SHP77 treated with DMSO at 0.1 percent for 48 hours (cell line): ENCODE results near the gene GTSE1.

Experiments
- DNase-seq: peaks from one replicate; lab custom pipeline; 2025; lab: John Stamatoyannopoulos, UW

Gene GTSE1

DNA sequence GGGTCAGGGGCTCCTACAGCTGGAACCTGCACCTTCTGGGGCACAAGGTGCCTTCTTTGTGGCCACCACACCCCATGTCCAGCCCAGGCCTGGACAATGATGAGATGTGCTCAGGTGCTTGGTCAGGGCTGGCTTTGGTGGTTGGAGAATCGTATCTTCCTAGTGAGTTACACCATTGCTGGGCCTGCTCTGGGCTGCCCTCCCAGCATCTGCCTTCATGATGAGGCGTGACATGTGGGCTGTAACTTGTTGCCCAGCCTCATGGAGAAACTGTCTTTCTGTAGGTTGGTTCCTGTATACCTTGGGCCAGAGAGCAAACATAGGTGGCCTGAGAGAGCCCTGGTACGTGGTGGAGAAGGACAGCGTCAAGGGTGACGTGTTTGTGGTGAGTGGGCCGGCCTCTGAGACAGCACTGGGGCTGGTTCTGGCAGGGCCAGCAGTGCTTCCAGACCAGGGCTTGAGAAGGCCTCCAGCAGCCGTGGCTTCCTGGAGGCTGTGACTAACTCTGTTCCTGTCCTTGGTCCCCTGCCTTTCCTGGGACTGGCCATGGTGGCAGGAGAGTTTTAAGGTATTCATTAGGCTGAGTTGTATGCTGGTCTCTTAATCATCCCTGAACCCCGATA lies 56.9 kb downstream of the GTSE1 start:
- DNase-seq, result no peak

DNA sequence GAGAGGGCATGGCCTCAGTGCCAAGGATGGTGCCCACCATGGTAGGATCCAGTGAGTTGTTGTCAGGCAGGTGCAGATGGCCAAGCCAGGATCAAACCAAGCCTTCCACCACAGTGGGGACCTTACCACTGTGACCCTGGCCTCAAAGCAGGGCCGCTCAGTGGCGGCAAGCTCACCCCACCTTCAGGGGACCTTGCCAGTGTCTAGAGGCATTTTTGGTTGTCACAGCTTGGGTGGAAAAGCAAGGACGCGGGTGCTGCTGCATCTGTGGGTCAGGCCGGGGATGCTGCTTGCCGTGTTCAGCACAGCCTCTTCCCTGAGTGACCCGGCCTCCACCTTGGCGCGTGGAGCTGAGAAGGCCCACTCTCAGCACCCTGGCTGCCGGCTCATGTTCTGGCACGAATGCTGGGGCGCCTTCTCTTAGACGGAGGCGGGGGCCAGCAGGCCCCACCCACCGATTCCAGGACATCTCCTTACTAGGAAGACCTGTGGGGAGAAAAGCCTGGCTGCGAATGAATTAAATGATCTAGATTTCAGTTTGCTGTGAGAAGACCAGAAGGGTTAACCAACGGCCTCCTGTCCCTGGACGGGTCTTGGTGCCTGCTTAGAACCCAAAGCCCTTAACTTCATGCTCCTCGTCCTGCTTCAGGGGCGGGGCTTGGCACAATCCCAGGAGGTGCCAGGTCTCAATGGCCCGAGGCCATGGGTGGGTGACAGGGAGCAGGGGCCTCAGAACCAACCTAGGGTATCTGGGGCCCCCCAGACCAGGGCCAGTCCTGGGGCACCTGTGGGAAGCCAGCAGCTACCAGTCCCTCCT lies 57.7 kb downstream of the GTSE1 start:
- DNase-seq, result no peak

DNA sequence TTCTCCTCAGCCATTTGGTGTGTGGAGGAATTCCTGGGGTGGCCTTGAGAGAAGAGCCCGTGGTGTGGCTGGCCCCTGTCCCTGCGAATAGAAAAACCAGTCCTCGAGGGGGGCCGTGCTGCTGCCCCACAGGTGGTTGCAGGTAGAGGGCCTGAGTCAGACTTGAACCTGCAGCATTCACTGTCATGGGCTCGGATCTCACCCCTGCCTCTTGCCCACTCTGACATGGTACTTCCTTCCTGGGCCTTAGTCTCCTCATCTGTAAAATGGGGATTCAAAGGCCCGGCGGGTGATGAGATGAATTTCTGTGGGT lies 58.3 kb downstream of the GTSE1 start:
- no peak for DNase-seq

DNA sequence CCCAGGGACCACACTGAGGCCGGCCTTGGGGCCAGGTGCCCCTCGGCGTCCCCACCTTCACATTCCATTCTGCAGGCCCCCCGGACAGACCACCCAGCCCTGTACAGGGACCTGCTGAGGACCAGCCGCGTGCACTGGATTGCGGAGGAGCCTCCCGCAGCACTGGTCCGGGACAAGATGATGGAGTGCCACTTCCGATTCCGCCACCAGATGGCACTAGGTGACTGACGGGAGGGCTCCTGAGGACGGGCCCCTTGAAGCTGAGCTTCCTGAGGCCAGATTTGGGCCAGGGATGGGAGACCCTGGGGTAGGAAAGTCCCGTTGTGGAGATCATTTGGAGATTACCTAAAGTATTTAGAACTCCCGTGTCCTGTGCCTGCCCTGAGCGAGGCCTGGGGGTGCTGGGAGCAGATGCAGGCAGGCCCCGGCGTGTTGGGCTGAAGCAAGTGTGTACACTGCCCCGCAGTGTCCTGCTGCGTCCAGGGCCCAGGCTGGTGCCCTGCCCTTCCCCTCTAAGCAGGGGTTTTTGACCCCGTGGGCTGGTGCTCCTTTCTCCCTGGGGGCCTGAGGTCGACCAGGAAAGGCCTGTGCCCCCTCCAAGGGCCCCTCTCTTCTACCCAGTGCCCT lies 58.8 kb downstream of the GTSE1 start:
- peak; percentile 7 for DNase-seq

DNA sequence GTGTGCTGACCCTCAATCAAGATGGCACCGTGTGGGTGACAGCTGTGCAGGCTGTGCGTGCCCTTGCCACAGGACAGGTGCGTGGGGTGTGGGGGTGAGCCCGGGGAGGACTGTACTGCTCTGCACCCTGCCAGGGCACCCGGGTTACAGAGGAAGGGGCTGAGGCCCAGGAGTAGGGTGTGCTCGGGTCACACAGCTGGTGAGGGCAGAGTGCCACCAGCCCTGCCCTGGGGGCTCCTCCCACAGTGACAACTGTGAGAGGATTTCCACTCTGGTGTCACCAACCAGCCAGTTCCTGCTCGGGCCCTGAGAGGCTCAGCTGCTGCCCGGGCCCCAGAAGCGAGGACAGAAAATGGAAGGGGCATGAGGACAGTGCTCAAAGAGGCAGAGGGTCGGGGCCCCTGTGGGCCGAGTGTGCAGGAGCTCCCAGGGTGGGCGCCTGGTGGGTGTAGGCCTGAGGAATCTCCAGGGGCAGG lies 59.4 kb downstream of the GTSE1 start:
- DNase-seq, result no peak

DNA sequence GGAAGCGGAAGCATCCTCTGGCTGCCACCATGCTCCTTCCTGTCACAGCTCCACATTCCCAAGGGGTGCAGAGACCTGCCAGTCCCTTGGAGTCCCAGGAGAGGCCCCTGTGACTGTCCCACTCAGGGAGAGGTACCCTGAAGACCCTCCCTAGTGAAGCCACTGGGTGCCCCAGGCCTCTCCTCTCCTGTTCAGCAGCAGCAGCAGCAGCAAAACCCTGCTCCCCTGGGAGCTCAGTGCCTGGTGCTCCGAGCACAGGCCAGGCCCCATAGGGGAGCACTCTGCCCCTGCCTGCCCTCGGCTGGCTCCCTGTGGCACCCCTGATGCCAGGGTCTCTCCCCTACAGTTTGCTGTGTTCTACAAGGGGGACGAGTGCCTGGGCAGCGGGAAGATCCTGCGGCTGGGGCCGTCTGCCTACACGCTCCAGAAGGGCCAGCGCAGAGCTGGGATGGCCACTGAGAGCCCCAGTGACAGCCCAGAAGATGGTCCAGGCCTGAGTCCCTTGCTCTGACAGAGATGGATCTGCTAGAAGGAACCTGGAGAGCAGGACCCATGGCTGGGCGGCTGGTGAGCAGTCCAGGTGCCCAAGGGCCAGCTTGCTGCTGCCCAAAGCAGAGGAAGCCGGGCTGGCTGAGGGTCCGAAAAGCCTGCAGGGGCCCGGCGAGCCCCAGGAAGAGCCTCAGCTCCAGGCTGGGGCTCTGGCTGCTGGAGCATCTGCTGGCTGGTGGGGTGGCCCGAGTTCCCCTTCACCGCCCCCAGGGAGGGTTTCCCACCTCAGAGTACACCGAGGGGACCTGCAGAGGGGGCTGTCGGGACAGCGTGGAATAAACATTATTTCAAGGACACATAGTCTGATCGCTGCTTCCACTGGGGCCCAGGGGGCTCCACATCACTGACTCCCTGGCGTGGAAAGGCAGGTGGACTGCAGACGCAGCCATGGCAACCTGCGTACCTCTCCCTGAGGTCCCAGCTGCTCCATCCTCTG lies 60.1 kb downstream of the GTSE1 start:
- no peak for DNase-seq

DNA sequence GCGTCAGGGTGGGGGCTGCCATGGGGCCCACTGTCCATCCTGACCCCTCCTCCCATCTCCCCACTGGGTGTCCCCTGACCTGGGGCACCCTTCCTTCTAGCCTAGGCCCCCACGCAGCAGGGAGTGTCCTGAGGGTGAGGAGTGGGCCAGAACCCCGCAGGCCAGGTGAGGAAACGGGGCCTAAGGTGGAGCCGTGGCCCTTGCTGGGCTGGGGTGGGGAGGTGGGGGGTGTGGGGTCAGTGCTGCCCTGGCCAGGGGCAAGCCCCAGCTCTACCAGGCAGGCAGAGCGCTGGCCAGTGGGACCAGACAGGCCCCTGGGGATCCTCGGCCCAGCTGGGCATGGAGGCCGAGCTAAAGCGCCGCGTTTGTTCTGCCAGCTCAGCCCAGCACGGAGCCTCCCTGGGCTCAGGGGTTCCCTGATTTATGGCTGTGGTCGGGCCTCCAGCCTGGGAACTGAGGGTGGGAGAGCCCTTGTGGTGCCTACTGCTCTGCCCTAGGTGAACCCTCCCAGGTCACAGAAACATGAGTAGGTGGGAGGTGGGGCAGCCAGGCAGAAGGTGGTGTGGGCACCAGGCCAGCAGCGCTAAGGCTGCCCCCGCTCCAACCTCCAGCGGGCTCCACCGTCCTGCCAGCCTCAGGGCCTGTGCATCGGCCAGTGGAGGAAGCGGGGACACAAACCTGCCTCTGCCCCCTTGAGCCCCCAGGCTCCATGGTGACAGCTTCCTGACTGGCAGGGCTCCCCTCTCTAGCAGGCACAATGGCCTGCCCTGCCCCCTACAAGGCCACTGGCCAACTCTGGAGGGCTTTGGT lies 61.2 kb downstream of the GTSE1 start:
- no peak for DNase-seq

DNA sequence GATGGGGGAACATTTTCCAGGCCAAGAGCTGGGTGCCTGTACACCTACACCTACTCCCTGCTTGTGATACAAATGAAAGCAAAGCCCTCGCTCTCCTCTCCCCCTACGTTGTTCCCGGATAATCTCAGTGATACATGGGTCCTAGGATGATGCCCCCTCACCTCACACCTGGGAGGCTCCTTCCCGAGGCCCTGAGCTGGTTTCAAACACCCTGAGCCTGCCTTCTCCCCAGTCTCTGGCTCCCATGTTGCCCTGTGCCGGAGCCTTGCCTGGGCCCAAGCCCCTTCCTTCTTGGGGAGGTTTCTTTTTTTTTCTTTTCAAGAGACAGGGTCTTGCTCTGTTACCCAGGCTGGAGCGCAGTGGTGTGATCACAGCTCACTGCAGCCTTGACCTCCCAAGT lies 62.1 kb downstream of the GTSE1 start:
- DNase-seq, result no peak

DNA sequence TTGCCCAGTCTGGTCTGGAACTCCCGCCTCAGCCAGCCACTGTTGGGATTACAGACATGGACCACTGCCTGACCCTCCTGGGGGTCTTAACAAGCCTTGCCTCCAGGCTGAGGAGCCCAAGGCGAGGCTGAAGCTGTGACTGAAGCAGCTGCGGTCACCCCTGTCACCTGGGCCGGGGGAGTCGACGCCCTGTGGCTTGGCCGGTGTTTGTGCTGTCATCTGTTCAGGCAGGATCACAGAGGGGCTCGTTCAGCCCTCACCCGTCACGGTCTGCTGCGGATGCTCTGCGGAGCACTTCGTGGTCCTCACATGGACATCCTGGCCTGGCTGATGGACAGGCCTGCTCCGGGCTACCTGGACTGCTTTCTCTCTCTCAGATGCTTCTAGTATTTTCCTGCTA lies 62.7 kb downstream of the GTSE1 start:
- no peak for DNase-seq

DNA sequence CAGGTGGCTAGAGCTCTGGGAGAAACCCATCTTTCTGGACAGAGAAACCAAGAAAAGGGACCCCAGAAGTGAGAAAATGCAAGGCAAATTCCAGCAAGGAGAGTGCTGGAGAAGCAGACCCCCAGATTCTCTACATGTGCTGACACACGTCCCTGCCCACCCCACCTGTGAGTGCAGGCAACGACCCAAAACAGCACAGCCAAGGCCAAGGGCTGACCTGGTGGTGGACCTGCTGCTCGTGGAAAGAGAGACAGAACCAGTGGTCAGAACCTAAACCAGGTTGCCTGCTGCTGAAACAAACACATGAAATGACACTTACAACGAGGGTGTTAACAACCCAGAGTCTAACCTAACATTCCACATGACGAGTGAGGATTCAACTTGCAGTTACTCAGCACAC lies 63.4 kb downstream of the GTSE1 start:
- no peak for DNase-seq

DNA sequence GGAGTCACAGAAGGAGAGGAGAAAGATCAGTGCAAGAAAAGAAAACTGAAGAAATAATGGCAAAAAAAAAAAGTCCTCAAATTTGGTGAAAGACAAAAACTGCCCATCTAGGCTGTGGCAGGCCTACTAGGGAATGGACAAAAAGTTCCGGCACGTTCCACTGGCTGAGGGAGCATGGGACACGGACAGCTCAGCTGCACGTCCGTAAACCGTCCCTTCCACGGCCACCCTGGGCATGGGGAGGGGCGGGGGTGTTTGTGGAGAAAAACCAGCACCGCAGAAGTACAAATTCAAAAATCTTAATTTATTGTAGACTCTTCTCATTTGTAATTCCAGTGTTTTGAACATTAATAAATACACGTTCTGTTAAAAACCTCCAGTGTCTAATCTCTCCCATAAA lies 64.2 kb downstream of the GTSE1 start:
- no peak for DNase-seq

DNA sequence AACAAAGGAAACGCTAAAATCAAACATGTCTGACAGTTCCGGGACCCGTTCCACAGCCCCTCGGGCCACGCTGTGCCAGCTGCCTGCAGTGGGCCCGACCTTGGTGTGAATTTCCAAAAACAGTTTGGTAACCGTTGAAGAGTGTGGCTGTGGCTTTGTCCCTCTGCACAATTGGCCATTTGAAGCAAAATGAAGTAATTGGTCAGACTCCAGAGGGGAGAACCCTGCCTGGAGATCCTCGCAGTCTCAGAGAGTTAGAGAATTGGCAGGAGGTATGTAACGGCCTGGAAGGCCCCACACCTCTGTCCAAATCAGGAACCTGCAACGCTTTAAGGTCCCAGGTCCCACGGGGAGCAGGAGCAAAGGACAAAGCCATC lies 65.1 kb downstream of the GTSE1 start:
- peak; percentile 67 for DNase-seq

DNA sequence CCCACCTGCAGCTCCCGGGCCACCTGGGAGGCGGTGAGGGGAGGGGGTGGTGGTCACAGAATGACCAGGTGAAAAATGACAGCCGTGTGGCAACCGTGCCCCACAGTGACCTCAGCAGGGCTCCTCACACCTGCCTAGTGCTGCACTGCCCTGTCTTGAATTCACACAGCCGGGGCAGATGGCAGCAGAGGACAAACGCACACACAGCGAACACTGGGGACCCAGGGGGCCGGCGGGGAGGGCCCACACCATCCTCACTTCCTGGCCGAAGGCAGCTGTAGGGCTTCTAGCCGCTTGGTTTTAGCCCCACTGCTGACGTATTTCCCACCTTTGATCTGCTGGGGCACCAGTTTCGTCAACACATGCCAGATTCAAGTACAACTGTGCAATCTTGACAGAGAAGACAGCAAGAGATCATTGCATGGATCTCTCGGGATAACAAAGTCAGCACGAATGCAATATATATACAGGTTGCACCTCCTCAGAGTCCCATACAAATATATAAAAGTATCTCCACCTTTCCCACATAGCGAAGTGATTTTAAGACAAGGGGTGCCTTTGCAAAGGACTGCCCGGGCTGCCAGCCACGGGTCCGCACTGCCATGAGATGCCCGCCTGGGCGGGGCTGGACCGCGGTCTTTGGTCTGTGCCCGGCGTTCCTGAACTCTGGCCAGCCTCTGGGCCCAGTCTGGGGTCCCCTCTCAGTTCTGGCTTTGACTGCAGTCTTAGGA lies 65.7 kb downstream of the GTSE1 start:
- DNase-seq, result peak; percentile 89

DNA sequence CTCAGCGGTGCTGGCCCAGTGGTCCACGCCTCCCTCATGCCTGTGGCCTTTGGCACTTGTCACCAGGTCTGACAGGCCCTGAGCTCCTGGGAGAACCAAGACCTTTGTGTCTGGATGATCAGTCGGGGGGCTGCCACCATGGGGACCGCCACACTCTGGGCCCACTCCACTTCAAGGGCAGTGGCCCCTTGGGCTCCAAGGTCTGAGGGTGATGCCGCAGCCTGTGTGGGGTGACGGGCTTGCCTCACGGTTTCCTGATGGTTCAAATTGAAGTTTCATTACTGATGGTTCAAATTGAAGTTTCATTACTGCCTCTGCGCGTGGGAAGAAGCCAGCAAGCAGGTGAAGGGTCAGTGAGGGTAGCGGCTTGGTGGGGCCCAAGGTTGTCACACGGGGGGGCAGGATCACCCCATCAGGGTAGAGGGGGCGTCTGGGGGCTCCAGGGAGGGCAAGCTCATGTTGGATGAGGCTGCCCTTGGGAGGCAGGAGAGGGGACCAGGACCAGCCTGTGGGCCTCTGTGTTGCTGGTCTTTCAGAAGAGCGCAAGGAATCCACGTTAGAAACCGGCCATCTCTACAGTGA lies 66.4 kb downstream of the GTSE1 start:
- DNase-seq, result no peak

DNA sequence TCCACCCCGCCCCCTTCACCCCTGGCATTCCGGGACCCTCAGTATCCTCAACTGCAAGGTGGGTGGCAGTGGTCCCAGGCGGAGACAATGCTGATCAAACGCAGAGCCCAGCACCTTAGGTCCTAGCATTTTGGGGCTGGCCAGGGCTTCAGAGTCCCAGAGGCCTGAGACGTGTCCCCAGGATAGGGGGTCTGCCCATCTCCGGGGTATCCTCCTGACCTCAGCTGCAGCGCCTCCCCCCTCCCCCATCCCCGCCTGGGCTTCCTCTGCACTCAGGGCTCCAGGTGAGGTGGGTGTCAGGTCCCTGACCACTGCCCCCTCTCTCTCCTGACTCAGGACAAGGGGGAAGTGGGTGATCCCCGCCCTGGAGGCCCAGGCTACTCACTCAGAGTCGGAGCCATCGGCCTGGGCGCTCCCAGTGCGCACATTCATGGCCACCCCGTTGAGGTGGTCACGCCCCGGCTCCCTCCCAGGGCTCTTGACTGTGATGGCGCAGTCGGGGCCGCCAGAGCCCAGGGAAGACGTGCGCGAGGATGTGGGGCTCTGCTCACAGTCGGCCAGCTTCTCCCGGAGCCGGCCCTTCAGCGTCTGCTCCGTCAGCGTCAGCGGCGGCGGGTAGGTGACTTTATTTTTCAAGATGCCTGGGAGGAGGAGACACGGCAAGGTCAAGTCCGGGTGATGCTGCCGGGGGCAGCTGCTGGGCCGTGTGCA lies 67.1 kb downstream of the GTSE1 start:
- DNase-seq, result no peak

DNA sequence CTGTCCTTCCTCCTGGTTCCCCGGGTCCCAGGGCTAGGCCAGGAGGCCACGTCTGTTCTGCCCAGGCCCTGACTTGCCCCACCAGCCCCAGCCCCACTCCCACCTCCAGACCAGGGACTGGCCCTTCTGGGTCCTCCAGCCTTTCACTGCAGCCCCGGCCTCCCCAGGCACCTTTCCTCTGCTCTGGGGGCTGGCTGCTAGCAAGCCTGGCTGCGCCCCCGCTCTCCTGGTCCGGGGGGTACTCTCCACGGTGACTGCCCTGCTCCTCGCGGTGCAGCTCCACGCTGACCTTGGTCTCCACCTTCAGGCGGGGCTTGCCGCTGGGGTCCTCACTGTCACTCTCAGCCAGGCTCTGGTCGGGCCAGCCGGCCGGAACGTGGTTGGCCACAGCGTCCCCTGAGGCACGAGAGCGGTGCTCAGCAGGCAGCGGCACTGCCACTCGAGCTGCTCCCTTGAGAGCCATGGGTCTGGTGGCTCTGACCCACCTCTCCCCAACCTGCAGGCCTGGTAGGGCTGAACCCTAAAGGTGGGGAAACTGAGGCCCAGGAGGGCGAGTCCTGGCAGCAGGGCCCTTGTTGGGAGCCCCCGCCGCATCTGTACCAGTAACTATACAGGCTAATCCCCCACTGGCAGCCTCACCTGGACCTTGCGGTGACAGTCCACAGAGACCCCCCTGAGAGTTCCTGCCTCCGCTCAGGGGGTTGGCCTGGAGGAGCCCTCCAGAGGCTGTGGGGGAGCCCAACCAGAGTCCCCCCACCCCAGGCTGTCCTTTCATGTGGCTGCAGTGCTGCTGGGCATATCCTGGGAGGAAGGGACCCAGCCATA lies 67.9 kb downstream of the GTSE1 start:
- no peak for DNase-seq

DNA sequence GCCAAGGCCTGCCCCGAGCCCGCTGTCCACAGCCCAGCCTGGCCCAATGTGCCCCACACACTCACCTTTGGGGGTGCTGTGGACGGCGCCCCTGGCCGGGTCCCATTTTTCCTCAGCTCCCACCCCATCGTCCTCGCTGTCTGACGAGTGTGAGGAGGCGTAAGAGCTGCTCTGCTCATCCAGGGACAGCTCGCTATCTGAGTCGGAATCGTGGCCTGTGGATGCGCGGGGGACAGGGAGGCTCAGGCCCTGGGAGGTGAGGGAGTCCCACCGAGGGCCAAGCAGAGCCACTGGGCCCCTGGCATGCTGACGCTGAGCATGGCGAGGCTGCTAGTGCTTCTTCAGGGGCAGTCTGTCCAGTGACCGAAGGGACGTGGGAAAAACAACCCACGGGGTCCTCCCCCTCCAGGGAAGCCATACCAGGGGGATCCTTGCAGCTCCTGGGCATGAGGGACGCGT lies 68.5 kb downstream of the GTSE1 start:
- DNase-seq, result no peak

DNA sequence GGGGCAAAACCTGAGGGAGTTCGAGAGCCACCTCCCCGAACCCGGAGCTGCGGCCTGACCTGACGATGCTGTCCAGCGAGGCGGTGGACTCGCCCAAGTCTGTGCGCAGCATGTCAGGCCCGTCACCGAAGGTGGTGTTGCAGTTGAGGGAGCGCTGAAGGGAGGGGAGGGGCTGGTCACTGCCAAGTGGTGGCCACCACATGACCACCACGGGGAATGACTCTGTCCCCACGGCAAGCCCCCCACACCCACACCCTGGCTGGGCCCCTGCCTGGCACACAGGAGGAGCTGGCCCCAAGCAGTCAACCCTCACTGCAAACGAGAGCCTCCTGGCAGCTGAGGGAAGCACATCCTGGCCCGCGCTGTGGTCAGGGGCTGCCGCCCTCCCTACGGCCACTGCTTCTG lies 69.7 kb downstream of the GTSE1 start:
- no peak for DNase-seq
